Limb (tissue), 2 donors: ENCODE data around the gene PPL.
"Not testable (repeated sequence)": the region's sequence is repeated elsewhere in the genome, so short reads cannot be mapped to it uniquely, and the experiment has no call there.

Experiments
- DNase-seq, 2 donors: peaks; one replicate each; pipeline ENCODE4 v3.0.0-alpha.2; 2016; ENCODE audit errors: extremely low spot score in 2 of 2

The PPL gene

DNA sequence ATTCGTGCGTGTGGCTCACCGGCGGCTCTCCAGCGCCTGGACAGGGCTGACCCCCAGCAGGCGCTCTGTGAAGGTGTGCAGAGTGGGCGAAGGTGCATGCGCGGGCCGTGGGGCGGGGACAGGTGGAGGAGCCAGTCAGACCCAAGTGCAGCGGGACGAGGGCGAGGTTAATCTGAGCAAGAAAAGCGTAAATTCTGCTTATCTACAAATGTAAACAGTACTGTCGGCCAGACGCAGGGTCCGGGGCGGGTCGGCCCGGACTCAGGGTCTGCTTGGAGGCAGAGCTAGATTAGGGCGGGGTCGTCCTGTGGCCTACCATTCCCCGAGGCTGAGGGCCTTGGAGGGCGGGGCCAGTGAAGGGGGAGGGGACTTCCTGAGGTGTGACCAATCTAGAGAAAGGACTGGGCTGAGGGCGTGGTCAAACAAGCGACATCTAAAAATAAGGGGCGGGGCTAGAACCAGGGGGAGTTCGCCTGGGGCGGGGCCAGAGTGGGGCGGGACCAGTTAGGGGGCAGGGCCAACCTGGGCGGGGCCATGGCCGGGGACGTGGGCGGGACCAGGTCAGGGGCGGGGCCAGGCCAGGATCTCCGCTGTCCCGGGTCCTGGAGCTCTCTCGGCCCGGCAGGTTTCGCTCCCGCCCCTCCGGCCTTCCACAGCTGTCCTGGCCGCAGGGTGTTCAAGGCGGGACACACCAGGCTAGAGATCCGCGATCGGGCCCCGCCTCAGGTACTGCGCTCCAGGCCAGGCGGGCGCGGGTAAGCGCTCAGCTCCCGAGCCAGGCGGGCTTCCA is 21.0 kb upstream of the PPL start, which contains the start of gene SEC14L5:
Gene SEC14L5 (plus strand): TSS at position 611 of the 790 bp plus-strand sequence. CDS start 994 bp downstream, outside the sequence.
- peak; percentile 88 to 96 for DNase-seq

DNA sequence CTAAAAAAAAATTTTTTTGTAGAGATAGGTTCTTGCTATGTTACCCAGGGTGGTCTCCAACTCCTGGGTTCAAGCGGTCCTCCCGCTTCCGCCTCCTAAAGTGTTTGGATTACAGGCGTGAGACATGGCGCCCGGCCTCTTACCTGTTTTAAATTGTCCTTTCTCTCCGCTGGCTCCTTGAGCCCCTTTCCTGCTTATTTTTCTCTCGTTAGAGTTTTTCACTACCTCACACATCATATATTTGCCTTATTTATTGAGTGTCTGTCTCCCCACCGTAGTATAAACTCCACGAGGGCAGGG is 20.4 kb upstream of the PPL start:
- no peak for DNase-seq

DNA sequence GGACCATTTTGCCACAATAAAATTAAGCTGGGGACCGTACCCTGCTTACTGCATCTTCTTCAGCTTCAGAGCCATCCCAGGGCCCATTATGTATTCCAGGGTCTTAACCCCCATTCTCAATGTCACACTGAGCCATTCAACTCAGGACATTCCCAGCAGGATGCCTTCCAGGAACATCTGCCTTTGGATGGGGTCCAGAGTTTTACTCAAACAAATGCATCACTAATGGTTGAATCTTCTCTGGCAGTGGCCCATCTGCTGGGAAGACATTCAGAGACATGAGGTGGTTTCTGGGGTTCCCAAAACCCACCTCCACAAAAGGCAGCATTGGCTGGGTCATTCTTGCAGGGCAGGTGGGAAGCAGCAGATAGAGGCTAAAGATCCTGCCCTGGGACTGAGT is 17.8 kb upstream of the PPL start:
- DNase-seq, result no peak

- DNase-seq, result not testable (repeated sequence)
These were observed 14.6 kb upstream of the PPL start for GRCh38 chr16:4951583-4951982.

GRCh38 chr16:4949986-4950385 is 13.0 kb upstream of the PPL start:
- no peak for DNase-seq

- no peak for DNase-seq
These were observed 12.2 kb upstream of the PPL start for GRCh38 chr16:4948903-4949766.

DNA sequence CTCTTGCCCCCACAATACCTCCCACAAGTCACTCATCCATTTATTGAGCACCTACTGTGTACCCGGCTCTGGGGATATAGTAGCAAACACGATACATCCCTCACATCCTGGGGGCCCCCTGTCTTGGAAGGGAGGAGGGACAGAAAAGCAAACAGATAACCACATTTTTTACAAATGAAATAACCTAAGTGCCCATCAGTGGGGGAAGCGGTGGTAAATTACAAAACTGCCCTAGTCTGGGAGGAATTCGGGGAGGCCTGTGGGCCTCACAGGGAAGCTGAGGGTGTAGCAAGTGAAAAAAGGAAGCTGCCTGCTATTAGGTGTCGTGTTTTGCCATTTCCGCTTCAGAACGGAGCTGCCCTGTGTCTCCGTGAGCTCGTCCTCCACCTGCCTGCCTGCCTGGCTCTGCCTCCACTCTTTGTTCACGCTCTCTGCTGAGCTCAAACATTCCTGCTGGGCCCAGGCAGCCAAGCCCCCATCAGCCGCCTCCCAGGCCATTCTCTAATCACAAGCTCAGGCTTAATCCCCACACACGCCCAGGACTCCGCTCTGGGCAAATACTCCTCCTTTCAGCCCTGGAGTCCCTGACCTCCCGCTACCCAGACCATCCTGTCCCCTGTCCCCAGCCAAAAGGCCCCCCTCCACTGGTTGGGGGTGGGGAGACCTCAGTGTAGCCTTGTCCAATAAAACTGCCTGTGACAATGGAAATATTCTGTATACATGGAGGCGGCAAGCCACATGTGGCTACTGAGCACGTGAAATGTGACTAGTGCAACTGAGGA is 11.0 kb upstream of the PPL start:
- DNase-seq, result no peak

DNA sequence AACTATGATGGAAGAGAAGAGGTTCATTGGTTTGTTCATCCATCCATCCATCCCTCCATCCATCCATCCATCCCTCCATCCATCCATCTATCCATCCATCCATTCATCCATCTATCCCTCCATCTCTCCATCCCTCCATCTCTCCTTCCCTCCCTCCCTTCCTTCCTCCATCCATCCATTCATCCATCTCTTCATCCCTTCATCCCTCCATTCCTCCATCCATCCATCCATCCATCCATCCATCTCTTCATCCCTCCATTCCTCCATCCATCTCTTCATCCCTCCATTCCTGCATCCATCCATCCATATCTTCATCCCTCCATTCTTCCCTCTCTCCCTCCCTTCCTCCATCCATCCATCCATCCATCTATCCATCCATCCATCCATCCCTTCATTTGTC is 10.0 kb upstream of the PPL start:
- DNase-seq, result no peak

DNA sequence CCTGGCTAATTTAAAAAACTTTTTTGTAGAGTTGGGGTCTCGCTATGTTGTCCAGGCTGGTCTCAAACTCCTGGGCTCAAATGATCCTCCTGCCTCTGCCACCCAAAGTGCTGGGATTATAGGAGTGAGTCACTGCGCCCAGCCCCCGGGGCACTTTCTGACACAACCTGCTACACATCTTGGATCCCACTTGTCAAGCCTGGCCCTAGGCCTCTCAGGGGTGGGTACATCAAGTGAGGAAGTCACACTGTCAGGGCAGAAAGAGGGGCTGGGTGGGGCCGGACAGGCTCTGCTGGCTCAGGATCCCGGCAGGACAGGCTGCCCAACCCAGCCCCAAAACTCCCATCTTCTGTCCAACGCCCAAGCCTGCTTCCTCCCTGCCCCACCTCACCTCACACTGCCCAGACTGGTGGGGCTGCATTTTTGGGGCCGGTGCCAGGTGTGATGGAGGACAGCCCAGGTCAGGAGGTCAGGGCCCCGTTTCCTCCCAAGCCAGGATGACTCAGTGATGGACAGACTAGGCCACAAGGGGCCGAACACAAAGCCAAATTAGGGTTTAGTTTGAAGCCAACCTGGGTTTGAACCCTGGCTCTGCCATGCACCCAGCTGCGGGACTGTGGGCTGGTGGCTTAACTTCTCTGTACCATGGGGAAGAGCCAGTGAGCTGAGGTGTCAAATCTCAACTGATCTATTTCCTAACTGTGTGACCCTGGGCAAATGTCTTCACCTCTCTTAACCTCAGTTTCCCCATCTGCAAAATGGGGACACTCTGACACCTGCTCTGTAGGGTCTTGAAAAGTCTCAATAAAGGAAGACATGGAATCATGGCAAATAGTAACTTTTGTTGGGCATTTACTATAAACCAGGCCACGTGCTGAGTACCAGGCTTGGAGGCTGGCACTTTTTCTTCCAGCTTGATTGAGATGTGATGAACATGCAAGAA is 8.9 kb upstream of the PPL start:
- DNase-seq, result no peak

DNA sequence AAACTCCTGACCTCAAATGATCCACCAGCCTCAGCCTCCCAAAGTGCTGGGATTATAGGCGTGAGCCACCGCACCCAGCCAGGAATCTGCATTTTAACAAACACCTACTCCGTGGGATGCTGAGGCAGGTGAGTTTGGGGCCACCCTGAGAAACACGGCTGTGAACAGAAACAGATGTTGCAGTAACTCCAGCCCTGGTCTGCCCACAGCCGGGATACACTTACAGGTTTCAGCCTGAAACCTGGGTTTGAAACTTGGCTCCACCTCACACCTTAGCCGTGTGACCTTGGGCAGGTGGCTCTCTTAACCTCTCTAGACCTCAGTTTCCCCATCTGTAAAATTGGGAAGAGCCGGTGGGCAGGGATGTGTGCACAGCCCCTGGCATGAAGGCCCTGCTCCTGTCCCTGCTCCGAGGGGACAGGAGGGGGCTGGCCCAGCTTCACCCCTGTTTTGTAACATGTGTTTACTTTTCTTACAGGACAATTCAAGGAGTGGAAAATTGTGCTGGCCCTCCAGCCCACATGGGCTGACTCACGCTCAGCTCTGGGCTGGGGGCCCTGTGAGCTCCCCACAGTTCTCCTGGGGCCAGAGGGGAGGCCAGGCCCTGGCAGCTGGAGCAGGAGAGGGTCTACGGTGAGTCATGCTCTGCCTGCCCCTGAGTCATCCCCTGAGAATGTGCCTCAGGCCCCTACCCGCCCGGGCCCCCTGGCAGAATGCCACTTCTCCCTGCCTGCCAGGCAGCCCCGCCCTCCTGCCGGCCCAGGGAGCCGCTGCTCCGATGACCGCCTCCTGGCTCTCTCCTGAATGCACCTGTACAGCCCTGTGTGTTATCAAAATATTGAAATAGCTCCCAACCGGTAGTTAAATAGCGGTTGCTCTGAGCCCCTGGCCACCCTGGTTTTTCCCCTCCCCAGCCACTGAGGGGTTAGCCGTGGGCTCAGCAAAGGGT is 7.7 kb upstream of the PPL start:
- peak; percentile 74 to 85 for DNase-seq

- DNase-seq, result no peak
These were observed 5.5 kb upstream of the PPL start for GRCh38 chr16:4942481-4942880.

DNA sequence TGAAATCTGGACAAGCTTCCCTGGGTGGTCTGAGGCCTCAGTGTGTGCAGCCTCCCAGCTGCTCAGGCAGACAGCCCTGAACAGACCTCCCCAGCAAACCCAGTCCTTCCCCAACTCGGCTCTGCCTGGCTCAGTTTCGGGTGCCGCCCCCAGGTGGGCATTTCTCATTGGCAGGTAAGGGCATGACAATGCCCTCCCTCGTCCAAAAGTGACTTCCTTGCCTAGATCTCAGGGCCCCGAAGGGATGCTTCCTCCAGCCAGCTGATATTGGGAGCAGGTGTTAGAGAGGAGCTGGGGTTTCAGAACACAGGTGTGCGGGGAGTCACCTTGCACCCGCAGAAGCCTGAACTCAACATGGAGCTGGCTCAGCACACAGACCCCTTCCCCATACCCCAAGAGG is 3.8 kb upstream of the PPL start:
- no peak for DNase-seq

- no peak for DNase-seq
These were observed 1.7 kb upstream of the PPL start for GRCh38 chr16:4938683-4939030.

- DNase-seq, result no peak
These were observed 1.1 kb upstream of the PPL start for GRCh38 chr16:4937782-4938682.

DNA sequence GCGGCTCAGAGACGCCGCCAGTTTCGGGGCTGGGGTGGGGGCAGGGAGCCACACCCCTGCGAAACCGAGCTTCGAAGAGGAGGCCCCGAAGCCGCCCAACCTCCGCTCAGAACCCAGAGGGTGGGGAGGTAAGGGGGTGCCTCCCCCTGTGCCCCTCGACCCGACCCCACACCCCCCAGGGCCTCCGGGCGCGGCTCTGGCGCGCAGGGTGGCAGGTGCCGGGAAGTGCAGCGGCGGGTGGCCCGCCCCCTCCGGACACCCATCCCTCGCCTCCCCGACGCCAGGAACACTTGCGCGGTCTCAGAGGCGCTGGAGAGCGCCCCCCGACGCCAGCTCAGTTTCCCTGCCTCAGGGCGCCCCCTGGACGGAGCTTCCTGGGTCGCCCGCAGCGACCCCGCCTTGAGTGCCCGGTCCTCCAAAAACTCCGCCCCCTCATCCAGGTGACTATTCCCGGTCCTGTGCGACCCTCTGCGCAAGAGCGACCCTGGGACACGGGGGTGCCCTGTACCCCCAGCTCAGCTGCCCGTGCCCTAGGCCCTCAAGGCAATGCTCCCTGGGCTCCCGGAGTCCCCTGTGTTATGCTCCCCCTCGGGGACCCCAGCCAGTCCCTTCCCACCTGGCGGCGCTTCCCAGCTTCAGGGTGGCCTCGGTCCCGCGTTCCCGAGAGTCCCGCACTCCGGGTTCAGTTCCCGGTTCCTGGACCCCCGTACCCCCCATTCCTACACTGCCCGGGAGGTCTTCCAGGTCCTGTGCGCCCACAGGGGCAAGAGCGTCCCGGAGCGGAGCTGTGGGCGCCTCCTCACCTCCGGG is 562 bp downstream of the PPL start:
- DNase-seq, result no peak

DNA sequence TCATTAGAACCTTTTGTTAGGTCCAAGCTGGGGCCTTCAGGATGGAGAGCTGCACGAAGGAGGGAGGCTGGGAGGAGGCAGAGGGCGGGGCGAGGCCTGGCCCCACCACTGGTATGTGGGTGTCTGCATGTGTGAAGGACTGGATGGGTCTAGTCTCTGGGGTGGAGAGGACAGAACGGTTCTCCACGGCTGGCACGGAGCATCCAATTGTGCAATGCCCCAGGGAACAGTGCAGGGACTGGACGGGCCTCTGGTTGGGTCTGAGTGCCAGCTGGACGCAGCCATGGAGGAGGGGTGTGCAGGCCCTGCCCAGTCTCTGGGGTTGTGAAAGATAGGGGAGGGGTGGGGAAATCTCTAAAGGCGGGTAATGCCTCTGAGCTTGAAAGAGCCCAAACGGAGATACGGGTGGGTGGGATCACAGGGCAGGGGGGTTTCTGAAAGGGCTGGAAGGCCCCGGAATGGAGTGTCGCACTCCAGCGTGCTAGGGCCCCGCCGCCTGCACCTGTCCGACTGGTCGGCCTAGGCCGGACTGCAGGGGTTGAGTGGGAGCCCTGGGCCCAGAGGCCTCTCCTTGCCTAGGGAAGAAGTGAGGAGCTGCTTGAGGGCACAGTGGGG is 1.6 kb downstream of the PPL start:
- DNase-seq, result no peak

GRCh38 chr16:4934591-4934990 is 2.4 kb downstream of the PPL start:
- DNase-seq, result no peak
